GM12878 (cell line): ENCODE measurements around the gene CDH15.
"Not testable (repeated sequence)": the region's sequence is repeated elsewhere in the genome, so short reads cannot be mapped to it uniquely, and the experiment has no call there.

Experiments used
- CTCF ChIP-seq, 3 experiments: IDR thresholded peaks in 2 of 3; conservative IDR thresholded peaks in 1 of 3; 2 replicates each; pipeline ENCODE4 v1.5.1; 2011; ENCODE audit warnings: low read depth in 3 of 3, low read length in 3 of 3, mild to moderate bottlenecking in 3 of 3, control low read depth in 2 of 3, moderate library complexity in 2 of 3, inconsistent platforms in 1 of 3, mixed read lengths in 1 of 3; ENCODE audit not compliant: control insufficient read depth in 2 of 3, insufficient read depth in 1 of 3; ENCODE audit errors: extremely low read depth in 1 of 3
- DPF2 ChIP-seq: fragments of 450-650 bp; IDR thresholded peaks from 2 replicates; pipeline ENCODE4 v1.6.1; 2017; ENCODE audit warnings: mild to moderate bottlenecking
- EGR1 ChIP-seq, 2 experiments: IDR thresholded peaks; 1 replicate in 1 of 2; 2 replicates in 1 of 2; pipeline ENCODE4 v1.6.1; 2011 to 2012; ENCODE audit warnings: low read depth in 2 of 2, low read length in 2 of 2, borderline replicate concordance in 1 of 2, mild to moderate bottlenecking in 1 of 2, moderate library complexity in 1 of 2
- ZNF274 ChIP-seq: IDR thresholded peaks from one replicate; pipeline ENCODE4 v1.8.0; 2011; ENCODE audit not compliant: insufficient read length, insufficient read depth
- TF ChIP-seq, protein P1 (sequence below): IDR thresholded peaks from 2 replicates; pipeline ENCODE4 v1.6.1; 2011; ENCODE audit warnings: low read depth, mild to moderate bottlenecking, low read length, moderate library complexity, borderline replicate concordance; ENCODE audit errors: extremely low read depth

DNA sequence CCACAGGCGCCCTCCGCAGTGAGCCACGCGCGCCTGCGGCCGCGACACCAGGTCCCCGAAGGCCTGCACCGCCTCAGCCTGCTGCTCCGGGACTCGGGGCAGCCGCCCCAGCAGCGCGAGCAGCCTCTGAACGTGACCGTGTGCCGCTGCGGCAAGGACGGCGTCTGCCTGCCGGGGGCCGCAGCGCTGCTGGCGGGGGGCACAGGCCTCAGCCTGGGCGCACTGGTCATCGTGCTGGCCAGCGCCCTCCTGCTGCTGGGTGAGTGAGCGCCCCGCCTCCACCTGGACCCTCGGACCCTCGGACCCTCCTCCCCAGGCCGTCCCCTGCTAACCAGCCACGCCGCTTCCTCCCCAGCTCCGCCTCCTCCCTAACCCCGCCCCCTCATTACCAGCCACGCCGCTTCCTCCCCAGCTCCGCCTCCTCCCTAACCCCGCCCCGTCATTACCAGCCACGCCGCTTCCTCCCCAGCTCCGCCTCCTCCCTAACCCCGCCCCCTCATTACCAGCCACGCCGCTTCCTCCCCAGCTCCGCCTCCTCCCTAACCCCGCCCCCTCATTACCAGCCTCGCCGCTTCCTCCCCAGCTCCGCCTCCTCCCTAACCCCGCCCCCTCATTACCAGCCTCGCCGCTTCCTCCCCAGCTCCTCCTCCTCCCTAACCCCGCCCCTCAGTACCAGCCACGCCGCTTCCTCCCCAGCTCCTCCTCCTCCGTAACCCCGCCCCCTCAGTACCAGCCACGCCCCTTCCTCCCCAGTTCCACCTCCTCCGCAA is 20.8 kb downstream of the CDH15 start:
- TF ChIP-seq DPF2; CTCF (IDR thresholded peaks at IDR 0.05 in 2 of 3, conservative IDR thresholded peaks at IDR 0.05 in 1 of 3; ENCODE audit: control insufficient read depth in 2 of 3, extremely low read depth in 1 of 3, insufficient read depth in 1 of 3, low read depth in 3 of 3, low read length in 3 of 3); ZNF274: not testable (repeated sequence)
- TF ChIP-seq, protein P1, sequence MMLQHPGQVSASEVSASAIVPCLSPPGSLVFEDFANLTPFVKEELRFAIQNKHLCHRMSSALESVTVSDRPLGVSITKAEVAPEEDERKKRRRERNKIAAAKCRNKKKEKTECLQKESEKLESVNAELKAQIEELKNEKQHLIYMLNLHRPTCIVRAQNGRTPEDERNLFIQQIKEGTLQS, result not testable (repeated sequence)
- TF ChIP-seq EGR1 (IDR thresholded peaks at IDR 0.05; ENCODE audit: borderline replicate concordance in 1 of 2, low read depth in 2 of 2, low read length in 2 of 2), result peak in 1 of 2 experiments; percentile 83; a peak in 2 of 3 replicates
